ENCODE results near the gene ZFR. TPM values are rescaled to one million over a fixed set of nuclear protein-coding genes. Genes with fewer than 3 reads are reported as not detected.

The ZFR gene
- polyA plus RNA-seq, 1 of the 3 experiments (the other 2 are of a cell fraction): 24.6 TPM

DNA sequence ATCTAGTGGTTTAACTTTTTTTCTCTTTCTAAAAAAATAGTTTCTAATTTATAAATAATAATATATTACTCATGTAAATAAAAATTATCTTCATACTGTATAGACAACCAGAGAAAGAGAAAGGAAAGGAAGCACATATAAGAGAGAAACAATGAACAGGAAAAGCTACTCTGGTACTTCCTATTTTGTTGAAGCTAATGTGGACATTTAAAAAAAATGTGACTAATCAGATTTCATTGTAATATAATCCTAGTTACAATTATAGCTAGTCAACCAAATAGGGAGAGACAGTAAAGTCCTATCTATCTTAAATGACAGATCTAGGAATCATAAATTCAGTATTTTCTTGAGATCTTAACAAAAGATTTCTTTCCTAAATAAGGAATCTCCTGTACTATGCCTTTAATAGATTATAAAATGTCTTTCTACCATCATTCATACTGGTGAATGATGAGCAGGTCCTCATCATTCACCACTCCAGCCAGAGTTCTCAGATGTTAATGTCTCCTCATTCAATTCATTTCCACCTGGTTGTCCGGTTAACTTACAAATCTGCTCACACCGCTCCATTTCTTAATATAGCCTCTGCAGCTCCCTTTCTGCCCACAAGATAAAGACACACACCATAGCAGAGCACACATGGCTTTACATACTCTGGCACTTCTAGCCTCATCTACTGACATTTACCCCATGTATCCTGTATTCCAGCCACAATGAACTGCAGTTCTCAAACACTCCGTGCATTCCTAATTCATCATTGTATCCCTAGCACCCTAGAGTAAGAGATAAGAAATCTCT is 30.9 kb downstream of the ZFR start:
- CTCF ChIA-PET: interaction anchor here (1.1 to 1.8 kb wide), 2 partner anchors 11 to 176 kb away, joined by 5 read pairs; no protein-coding TSS in a partner anchor
- H3F3A ChIP-seq (replicated peaks; ENCODE audit: insufficient read depth): peaks cover 16% of the 10 kb centered on the region

DNA sequence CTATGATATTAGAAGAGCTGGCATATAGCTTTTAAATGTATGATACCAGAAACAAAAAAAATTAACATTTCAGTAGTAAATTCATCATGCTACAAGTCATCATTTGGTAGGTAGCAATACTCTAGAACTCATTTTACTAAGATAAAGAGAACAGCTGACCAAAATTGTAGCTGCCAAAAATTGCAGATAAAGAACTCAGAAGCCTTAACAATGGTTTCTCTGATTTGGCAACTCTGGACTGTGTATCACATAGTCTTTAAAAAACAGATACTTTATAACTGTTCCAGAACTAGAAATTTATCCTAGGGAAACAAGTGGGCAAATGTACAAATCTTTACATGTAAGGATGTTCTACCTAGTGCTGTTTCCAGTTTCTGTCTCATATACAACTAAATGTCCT is 33.9 kb downstream of the ZFR start:
- no peaks in the 10 kb centered on the region for H3K27me3 ChIP-seq (ENCODE audit: insufficient read depth)
- H3K9ac ChIP-seq: no peak overlapping the region
- peaks cover 82% of the 10 kb centered on the region for H3K79me2 ChIP-seq (ENCODE audit: insufficient read depth)
- H2AFZ ChIP-seq (ENCODE audit: low read depth): no peak overlapping the region
- no peak overlapping the region for H3K4me3 ChIP-seq (ENCODE audit: low read depth in 2 of 2, low read length in 1 of 2)
- peaks cover 75 to 77% of the 10 kb centered on the region in 2 experiments for H3K36me3 ChIP-seq (replicated peaks in 1 of 2; ENCODE audit: control insufficient read depth in 1 of 2, insufficient read depth in 2 of 2, low read length in 1 of 2)
- ChIA-PET CTCF (interaction anchor here (0.8 kb wide), 1 partner anchor 61 kb away, joined by 3 read pairs; no protein-coding TSS in a partner anchor), POLR2A (no interaction called here)
- no peaks in the 10 kb centered on the region for H3K9me3 ChIP-seq
- H3K4me1 ChIP-seq (ENCODE audit: control insufficient read depth in 1 of 2, insufficient read depth in 2 of 2, low read depth in 1 of 2, low read length in 1 of 2): peaks cover 0 to 9% of the 10 kb centered on the region in 2 experiments; a peak in 1 of 4 replicates
- no peak for TF ChIP-seq RAD21 (IDR thresholded peaks at IDR 0.05; ENCODE audit: low read length)
- TF ChIP-seq, protein P1, sequence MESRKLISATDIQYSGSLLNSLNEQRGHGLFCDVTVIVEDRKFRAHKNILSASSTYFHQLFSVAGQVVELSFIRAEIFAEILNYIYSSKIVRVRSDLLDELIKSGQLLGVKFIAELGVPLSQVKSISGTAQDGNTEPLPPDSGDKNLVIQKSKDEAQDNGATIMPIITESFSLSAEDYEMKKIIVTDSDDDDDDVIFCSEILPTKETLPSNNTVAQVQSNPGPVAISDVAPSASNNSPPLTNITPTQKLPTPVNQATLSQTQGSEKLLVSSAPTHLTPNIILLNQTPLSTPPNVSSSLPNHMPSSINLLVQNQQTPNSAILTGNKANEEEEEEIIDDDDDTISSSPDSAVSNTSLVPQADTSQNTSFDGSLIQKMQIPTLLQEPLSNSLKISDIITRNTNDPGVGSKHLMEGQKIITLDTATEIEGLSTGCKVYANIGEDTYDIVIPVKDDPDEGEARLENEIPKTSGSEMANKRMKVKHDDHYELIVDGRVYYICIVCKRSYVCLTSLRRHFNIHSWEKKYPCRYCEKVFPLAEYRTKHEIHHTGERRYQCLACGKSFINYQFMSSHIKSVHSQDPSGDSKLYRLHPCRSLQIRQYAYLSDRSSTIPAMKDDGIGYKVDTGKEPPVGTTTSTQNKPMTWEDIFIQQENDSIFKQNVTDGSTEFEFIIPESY (IDR thresholded peaks at IDR 0.05; ENCODE audit: borderline replicate concordance, low read depth): no peak
- TF ChIP-seq, protein P2, sequence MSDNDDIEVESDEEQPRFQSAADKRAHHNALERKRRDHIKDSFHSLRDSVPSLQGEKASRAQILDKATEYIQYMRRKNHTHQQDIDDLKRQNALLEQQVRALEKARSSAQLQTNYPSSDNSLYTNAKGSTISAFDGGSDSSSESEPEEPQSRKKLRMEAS (IDR thresholded peaks at IDR 0.05; ENCODE audit: low read depth): no peak
- no peak for TF ChIP-seq RFX5 (IDR thresholded peaks at IDR 0.05; ENCODE audit: low read length)
- no peak for TF ChIP-seq MXI1 (IDR thresholded peaks at IDR 0.05; ENCODE audit: low read depth, low read length)
- TF ChIP-seq JUND (IDR thresholded peaks at IDR 0.05): no peak
- no peak for TF ChIP-seq CHD2 (IDR thresholded peaks at IDR 0.05; ENCODE audit: low read length, partially characterized antibody)
- TF ChIP-seq, protein P3, sequence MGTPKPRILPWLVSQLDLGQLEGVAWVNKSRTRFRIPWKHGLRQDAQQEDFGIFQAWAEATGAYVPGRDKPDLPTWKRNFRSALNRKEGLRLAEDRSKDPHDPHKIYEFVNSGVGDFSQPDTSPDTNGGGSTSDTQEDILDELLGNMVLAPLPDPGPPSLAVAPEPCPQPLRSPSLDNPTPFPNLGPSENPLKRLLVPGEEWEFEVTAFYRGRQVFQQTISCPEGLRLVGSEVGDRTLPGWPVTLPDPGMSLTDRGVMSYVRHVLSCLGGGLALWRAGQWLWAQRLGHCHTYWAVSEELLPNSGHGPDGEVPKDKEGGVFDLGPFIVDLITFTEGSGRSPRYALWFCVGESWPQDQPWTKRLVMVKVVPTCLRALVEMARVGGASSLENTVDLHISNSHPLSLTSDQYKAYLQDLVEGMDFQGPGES (IDR thresholded peaks at IDR 0.05; ENCODE audit: low read depth, low read length): no peak
- TF ChIP-seq TEAD4 (IDR thresholded peaks at IDR 0.05; ENCODE audit: borderline replicate concordance, insufficient read depth): no peak
- no peaks in the 10 kb centered on the region for H3K9me2 ChIP-seq
- no peak for DNase-seq
- H3F3A ChIP-seq (replicated peaks; ENCODE audit: insufficient read depth): peaks cover 14% of the 10 kb centered on the region
- H4K20me1 ChIP-seq (ENCODE audit: insufficient read depth): peaks cover 21% of the 10 kb centered on the region; the same call in 1 of the 2 replicates
- H3K27ac ChIP-seq (ENCODE audit: low read depth in 2 of 2, low read length in 1 of 2): no peak overlapping the region
- no peak overlapping the region for H3K4me2 ChIP-seq

More for the DNA sequence above, 30.9 kb downstream of the ZFR start:
- Histone ChIP-seq H2AFZ (ENCODE audit: low read depth) (no peak overlapping the region), H3K9ac (no peak overlapping the region), H3K4me3 (ENCODE audit: low read depth in 2 of 2, low read length in 1 of 2) (no peak overlapping the region), H3K27me3 (ENCODE audit: insufficient read depth) (no peaks in the 10 kb centered on the region), H3K36me3 (replicated peaks in 1 of 2; ENCODE audit: control insufficient read depth in 1 of 2, insufficient read depth in 2 of 2, low read length in 1 of 2) (peaks cover 57 to 75% of the 10 kb centered on the region in 2 experiments), H3K27ac (ENCODE audit: low read depth in 2 of 2, low read length in 1 of 2) (peak overlapping the region in 1 of 2 experiments; percentile 32; a peak in 1 of 4 replicates), H3K9me3 (no peaks in the 10 kb centered on the region), H3K4me1 (ENCODE audit: control insufficient read depth in 1 of 2, insufficient read depth in 2 of 2, low read depth in 1 of 2, low read length in 1 of 2) (peaks cover 0 to 9% of the 10 kb centered on the region in 2 experiments; a peak in 1 of 4 replicates), H3K4me2 (no peak overlapping the region), H3K9me2 (no peaks in the 10 kb centered on the region), H3K79me2 (ENCODE audit: insufficient read depth) (peaks cover 96% of the 10 kb centered on the region), H4K20me1 (ENCODE audit: insufficient read depth) (peaks cover 23% of the 10 kb centered on the region; the same call in 1 of the 2 replicates)
- POLR2A ChIA-PET: no interaction called here
- no peak for DNase-seq
- WGBS (ENCODE audit: low lambda C conversion rate): 92% methylated on average over 3 of the region's 3 CpGs
- TF ChIP-seq FOSL2 (IDR thresholded peaks at IDR 0.05; ENCODE audit: borderline replicate concordance, low read depth): no peak
- TF ChIP-seq MEF2A (IDR thresholded peaks at IDR 0.05; ENCODE audit: borderline replicate concordance, low read depth): no peak
- no peak for TF ChIP-seq GABPA (IDR thresholded peaks at IDR 0.05; ENCODE audit: low read depth)
- TF ChIP-seq ELF1 (IDR thresholded peaks at IDR 0.05): no peak
- no peak for TF ChIP-seq JUND (IDR thresholded peaks at IDR 0.05)
- TF ChIP-seq TAF1 (IDR thresholded peaks at IDR 0.05; ENCODE audit: borderline replicate concordance, low read depth, low read length): no peak
- TF ChIP-seq, protein P4, sequence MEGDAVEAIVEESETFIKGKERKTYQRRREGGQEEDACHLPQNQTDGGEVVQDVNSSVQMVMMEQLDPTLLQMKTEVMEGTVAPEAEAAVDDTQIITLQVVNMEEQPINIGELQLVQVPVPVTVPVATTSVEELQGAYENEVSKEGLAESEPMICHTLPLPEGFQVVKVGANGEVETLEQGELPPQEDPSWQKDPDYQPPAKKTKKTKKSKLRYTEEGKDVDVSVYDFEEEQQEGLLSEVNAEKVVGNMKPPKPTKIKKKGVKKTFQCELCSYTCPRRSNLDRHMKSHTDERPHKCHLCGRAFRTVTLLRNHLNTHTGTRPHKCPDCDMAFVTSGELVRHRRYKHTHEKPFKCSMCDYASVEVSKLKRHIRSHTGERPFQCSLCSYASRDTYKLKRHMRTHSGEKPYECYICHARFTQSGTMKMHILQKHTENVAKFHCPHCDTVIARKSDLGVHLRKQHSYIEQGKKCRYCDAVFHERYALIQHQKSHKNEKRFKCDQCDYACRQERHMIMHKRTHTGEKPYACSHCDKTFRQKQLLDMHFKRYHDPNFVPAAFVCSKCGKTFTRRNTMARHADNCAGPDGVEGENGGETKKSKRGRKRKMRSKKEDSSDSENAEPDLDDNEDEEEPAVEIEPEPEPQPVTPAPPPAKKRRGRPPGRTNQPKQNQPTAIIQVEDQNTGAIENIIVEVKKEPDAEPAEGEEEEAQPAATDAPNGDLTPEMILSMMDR (IDR thresholded peaks at IDR 0.05): no peak
- TF ChIP-seq EP300 (IDR thresholded peaks at IDR 0.05; ENCODE audit: borderline replicate concordance in 1 of 2, low read depth in 1 of 2, low read length in 1 of 2): no peak
- no peak for TF ChIP-seq RAD21 (IDR thresholded peaks at IDR 0.05; ENCODE audit: low read length)
